NB4 (cell line): ENCODE results near the gene LGALS3BP.
A peak's percentile ranks its signal among the peaks of the same experiment; 100 is the strongest.

Experiments used
- DNase-seq: peaks from one replicate; pipeline ENCODE4 v3.0.0; 2010; ENCODE audit warnings: low read depth
- H3K4me3 ChIP-seq: one replicate; pipeline ENCODE4 v1.5.1; 2011; ENCODE audit warnings: mild to moderate bottlenecking, low read depth, low read length, moderate library complexity
- MYC ChIP-seq: IDR thresholded peaks from 2 replicates; pipeline ENCODE4 v1.6.1; 2011; ENCODE audit warnings: low read depth, low read length
- POLR2A ChIP-seq: IDR thresholded peaks from 2 replicates; pipeline ENCODE4 v1.6.1; 2011; ENCODE audit warnings: mild to moderate bottlenecking; ENCODE audit not compliant: insufficient read length; ENCODE audit errors: extremely low read depth
- TF ChIP-seq, protein P1 (sequence below): IDR thresholded peaks from one replicate; pipeline ENCODE4 v1.5.1; 2012; ENCODE audit warnings: low read depth, low read length
- TF ChIP-seq, protein P2 (sequence below): IDR thresholded peaks from 2 replicates; pipeline ENCODE4 v1.6.1; 2011; ENCODE audit warnings: low read depth, low read length

The LGALS3BP gene

DNA sequence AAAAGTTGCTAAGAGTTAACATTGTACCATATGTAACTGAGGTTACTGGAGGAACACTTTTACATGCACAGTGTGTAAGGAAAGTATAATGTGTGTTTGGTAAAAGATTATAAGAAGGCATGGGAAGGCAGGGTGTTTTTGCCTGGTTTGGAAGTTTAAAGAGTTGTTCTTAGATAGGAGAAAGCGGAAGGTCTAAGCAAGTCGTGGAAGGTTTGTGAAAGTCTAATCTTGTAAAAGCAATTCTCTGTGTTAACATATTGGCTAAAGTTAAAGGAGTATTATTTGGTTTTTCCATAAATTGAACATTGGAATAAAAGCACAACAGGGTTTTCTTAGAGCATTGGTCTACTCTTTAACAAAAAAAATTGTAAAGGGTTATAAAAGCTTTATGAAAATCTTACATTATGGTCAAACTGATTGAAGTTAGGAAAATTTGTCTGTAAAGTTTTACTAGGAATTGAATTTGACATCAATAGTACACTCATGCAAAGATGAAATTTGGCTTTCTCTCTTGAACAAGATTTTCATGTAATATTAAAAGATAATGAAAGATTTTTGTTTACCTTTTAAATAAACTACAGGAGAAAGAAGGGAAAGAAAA is 34.5 kb upstream of the LGALS3BP start:
- no peak for DNase-seq
- H3K4me3 ChIP-seq = no peak overlapping the region
- TF ChIP-seq, protein P1, sequence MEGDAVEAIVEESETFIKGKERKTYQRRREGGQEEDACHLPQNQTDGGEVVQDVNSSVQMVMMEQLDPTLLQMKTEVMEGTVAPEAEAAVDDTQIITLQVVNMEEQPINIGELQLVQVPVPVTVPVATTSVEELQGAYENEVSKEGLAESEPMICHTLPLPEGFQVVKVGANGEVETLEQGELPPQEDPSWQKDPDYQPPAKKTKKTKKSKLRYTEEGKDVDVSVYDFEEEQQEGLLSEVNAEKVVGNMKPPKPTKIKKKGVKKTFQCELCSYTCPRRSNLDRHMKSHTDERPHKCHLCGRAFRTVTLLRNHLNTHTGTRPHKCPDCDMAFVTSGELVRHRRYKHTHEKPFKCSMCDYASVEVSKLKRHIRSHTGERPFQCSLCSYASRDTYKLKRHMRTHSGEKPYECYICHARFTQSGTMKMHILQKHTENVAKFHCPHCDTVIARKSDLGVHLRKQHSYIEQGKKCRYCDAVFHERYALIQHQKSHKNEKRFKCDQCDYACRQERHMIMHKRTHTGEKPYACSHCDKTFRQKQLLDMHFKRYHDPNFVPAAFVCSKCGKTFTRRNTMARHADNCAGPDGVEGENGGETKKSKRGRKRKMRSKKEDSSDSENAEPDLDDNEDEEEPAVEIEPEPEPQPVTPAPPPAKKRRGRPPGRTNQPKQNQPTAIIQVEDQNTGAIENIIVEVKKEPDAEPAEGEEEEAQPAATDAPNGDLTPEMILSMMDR = no peak
- TF ChIP-seq POLR2A = no peak
- no peak for TF ChIP-seq MYC
- TF ChIP-seq, protein P2, sequence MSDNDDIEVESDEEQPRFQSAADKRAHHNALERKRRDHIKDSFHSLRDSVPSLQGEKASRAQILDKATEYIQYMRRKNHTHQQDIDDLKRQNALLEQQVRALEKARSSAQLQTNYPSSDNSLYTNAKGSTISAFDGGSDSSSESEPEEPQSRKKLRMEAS = no peak

DNA sequence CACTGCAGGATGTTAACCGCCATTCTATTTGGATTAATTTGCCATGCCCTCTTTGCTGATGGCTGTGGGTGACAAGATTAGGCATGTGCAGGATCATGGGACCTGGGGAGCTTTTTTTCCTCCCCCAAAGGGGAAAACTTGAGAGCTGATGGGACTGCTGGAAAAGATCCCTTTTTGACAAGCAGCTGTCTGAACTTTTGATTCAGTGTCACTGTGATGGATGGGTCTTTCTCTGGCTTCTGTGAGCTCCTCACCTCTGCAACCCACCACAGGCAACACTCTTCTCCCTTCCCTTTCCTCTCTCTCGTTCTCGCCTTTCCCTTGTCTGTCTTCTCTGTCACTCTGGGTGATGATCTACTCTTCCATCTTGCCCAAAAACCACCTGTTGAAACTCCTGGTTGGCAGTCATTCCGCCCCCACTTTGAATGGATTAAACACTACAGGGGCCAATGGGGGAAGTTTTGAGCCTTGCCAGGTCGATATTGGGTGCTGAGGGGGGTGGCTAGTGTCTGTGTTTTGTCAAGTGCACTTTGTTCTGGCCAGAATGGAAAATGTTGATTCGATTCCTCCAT is 32.9 kb upstream of the LGALS3BP start:
- TF ChIP-seq, protein P1 = no peak
- TF ChIP-seq, protein P2 = no peak
- no peak for TF ChIP-seq MYC
- TF ChIP-seq POLR2A = no peak
- H3K4me3 ChIP-seq = no peak overlapping the region
- no peak for DNase-seq

DNA sequence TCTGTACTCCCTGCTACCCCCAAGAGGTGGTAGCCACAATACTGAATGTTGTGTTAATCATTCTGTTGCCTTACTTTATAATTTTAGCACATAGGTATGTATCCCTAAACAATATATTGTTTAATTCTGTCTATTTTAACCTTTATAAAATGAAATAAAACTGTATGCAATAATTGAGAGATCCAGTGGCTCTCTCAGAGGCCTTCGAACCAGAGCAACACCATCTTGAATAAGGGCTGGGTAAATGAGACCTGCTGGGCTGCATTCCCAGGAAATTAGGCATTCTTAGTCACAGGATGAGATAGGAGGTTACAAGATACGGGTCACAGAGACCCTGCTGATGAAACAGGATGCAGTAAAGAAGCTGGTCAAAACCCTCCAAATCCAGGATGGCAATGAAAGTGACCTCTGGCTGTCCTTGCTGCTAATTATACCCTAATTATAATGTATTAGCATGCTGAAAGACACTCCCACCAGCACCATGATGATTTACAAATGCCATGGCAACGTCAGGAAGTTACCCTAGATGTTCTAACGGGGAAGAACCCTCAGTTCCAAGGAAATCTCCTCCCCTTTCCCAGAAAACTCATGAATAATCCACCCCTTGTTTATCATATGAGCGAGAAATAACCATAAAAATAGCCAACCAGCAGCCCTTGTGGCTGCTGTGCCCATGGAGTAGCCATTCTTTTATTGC is 31.9 kb upstream of the LGALS3BP start:
- no peak for DNase-seq
- H3K4me3 ChIP-seq = no peak overlapping the region
- TF ChIP-seq, protein P1 = no peak
- no peak for TF ChIP-seq POLR2A
- TF ChIP-seq MYC = no peak
- TF ChIP-seq, protein P2 = no peak

DNA sequence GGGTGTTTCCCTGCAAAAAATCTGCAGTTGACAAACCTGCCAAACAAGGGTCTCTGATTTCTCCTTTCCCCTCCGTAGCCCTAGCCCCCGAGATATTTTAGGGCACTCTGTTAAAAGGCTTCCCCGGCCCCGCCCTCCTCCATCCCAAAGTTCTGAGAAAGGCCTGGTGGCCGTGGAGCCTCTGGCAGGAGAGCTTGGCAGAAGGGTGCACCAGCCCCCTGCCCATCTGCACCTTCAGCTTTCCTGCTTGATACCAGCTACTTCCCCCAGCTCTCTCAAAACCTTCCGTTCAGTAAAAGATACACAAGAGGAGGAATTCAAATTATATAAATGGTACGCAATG is 30.6 kb upstream of the LGALS3BP start:
- DNase-seq = no peak
- no peak overlapping the region for H3K4me3 ChIP-seq
- TF ChIP-seq, protein P2 = no peak
- TF ChIP-seq MYC (no peak), POLR2A (no peak)

DNA sequence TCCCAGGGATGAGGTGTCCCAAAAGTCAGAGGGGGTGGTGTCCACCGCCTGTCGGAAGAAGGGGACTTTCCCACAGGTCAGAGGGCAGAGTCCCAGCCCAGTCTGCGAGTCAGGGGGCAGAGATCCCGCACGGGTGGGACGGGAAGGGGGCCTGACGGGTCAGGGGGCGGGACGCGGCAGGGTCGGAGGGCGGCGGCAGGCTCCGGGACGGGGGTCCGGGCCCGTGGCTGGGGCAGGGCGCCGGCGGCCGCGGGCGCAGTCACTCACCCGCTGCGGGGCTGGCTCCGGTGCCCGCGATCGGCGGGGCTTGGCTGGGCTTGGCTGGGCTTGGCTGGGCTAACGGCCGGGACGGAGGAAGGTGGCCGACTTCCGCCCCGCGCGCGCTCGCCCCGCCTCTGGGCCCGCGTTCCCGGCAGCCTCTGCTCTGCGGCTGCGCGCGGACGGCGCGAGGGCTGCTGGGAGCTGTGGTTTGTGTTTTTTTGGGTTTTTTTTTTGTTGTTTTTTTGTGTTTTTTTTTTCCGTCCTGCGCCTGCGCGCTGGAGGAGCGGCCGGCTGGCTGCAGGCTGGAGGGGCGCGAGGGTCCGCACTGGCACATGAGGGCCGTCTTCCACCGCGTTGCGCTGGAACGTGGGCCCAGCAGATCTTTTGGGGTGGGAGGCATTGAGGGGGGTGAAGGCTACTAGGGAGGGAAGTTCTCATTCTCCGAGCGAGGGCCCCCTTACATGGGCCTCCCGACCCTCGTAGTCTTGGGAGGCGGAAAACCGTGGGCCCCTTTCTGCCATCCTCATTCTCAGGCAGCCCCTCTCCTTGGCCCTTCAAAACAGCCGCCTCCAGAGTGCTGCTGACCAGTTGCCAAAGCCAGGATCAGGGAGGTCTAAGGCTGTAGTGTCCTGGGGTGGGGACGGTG is 29.9 kb upstream of the LGALS3BP start, which contains the start of gene CANT1:
Gene CANT1 (minus strand): TSS at position 368 of the 907 bp plus-strand sequence. CDS start 12,142 bp downstream, outside the sequence.
- peak within 1 kb of the TSS; percentile 92 for H3K4me3 ChIP-seq
- DNase-seq = peak; percentile 83
- TF ChIP-seq POLR2A (peak; percentile 61), MYC (no peak)
- TF ChIP-seq, protein P1 = no peak
